Cardiac muscle cell (in vitro differentiated cells and primary cell): ENCODE measurements around the gene SPEM3. TPM values are rescaled to one million over a fixed set of nuclear protein-coding genes. Genes with fewer than 3 reads are reported as not detected.
A peak's percentile ranks its signal among the peaks of the same experiment; 100 is the strongest.

Experiments used
- DNase-seq, 2 donors: peaks; one replicate each; pipeline versions ENCODE4 v3.0.0 to v3.0.0-alpha.2; 2010 to 2017; ENCODE audit warnings: low read depth in 1 of 2, low spot score in 1 of 2
- H3K27ac ChIP-seq: fragments of 200-600 bp; sonication (generic); 2 replicates; pipeline ENCODE4 v1.5.1; 2016
- H3K27me3 ChIP-seq: fragments of 200-600 bp; sonication (generic); 2 replicates; pipeline ENCODE4 v1.6.0; 2016; ENCODE audit warnings: control low read depth
- H3K36me3 ChIP-seq: fragments of 200-600 bp; sonication (generic); 2 replicates; pipeline ENCODE4 v1.5.1; 2016; ENCODE audit warnings: control low read depth
- H3K4me1 ChIP-seq: fragments of 200-600 bp; sonication (generic); 2 replicates; pipeline ENCODE4 v1.8.1; 2017; ENCODE audit warnings: low read depth, mild to moderate bottlenecking, mixed run types
- H3K4me3 ChIP-seq: fragments of 200-600 bp; sonication (generic); 2 replicates; pipeline ENCODE4 v1.5.1; 2016; ENCODE audit warnings: mild to moderate bottlenecking
- H3K9me3 ChIP-seq: fragments of 200-600 bp; sonication (generic); 2 replicates; pipeline ENCODE4 v1.5.1; 2017; ENCODE audit warnings: low read depth, mild to moderate bottlenecking, control low read depth
- CTCF ChIP-seq: IDR thresholded peaks from 2 replicates; pipeline ENCODE4 v1.5.1; 2012; ENCODE audit warnings: low read depth, mild to moderate bottlenecking, low read length
- polyA plus RNA-seq: library from polyadenylated mRNA; unstranded; fragments of >200 nt; fragmentation: Nextera tagmentation; extraction: Ambion mirVana; gene quantifications from 2 replicates; pipeline ENCODE4 v1.2.1, GENCODE V29; 2016
- total RNA-seq: library from RNA; depleted of rRNA; stranded (reverse); fragments of >200 nt; gene quantifications from 2 replicates; pipeline ENCODE4 v1.2.3, GENCODE V29; 2016

The SPEM3 gene
- total and polyA plus RNA-seq, 2 experiments from 2014 or later = not detected

GRCh38 chr17:7398612-7399011, 30.0 kb upstream of the SPEM3 start:
- no peaks in the 10 kb centered on the region for H3K27me3 ChIP-seq
- H3K4me3 ChIP-seq = no peak overlapping the region
- peaks cover 13% of the 10 kb centered on the region for H3K4me1 ChIP-seq
- no peak for TF ChIP-seq CTCF
- H3K27ac ChIP-seq = no peak overlapping the region
- no peak for DNase-seq
- no peaks in the 10 kb centered on the region for H3K36me3 ChIP-seq
- no peaks in the 10 kb centered on the region for H3K9me3 ChIP-seq

- no peaks in the 10 kb centered on the region for H3K27me3 ChIP-seq
- H3K4me3 ChIP-seq = peak overlapping the region; percentile 53
- no peak for TF ChIP-seq CTCF
- H3K4me1 ChIP-seq = peaks cover 11% of the 10 kb centered on the region
- no peaks in the 10 kb centered on the region for H3K9me3 ChIP-seq
- DNase-seq = no peak
- H3K27ac ChIP-seq = peak overlapping the region; percentile 80
- no peaks in the 10 kb centered on the region for H3K36me3 ChIP-seq
These were observed 25.5 kb upstream of the SPEM3 start for GRCh38 chr17:7403043-7403726.

GRCh38 chr17:7403727-7403976, 25.0 kb upstream of the SPEM3 start:
- H3K4me1 ChIP-seq = peaks cover 11% of the 10 kb centered on the region
- H3K36me3 ChIP-seq = no peaks in the 10 kb centered on the region
- no peaks in the 10 kb centered on the region for H3K27me3 ChIP-seq
- H3K27ac ChIP-seq = peak overlapping the region; percentile 80
- TF ChIP-seq CTCF = no peak
- no peaks in the 10 kb centered on the region for H3K9me3 ChIP-seq
- DNase-seq = no peak
- H3K4me3 ChIP-seq = peak overlapping the region; percentile 53

- DNase-seq = peak; percentile 100
- Histone ChIP-seq H3K4me1 (peaks cover 11% of the 10 kb centered on the region), H3K9me3 (no peaks in the 10 kb centered on the region), H3K27me3 (no peaks in the 10 kb centered on the region), H3K36me3 (no peaks in the 10 kb centered on the region), H3K4me3 (peak within 1 kb of the TSS; percentile 61), H3K27ac (peak within 1 kb of the TSS; percentile 80)
- TF ChIP-seq CTCF = no peak
These were observed 24.5 kb upstream of the SPEM3 start, which contains the start of gene TMEM256 for GRCh38 chr17:7403977-7404736. TSS of gene TMEM256 (minus strand) at chr17:7404097. CDS start at chr17:7404084, 13 bp downstream.

GRCh38 chr17:7404737-7405349, 23.8 kb upstream of the SPEM3 start:
- no peak for TF ChIP-seq CTCF

More at GRCh38 chr17:7404737-7405349, 23.8 kb upstream of the SPEM3 start:
- DNase-seq = peak; percentile 33 to 75
- Histone ChIP-seq H3K9me3 (no peaks in the 10 kb centered on the region), H3K27ac (no peak overlapping the region), H3K4me3 (peak overlapping the region; percentile 61), H3K36me3 (no peaks in the 10 kb centered on the region), H3K27me3 (no peaks in the 10 kb centered on the region), H3K4me1 (peaks cover 11% of the 10 kb centered on the region)
